ENCODE results near the gene TGOLN2.

Gene TGOLN2

DNA sequence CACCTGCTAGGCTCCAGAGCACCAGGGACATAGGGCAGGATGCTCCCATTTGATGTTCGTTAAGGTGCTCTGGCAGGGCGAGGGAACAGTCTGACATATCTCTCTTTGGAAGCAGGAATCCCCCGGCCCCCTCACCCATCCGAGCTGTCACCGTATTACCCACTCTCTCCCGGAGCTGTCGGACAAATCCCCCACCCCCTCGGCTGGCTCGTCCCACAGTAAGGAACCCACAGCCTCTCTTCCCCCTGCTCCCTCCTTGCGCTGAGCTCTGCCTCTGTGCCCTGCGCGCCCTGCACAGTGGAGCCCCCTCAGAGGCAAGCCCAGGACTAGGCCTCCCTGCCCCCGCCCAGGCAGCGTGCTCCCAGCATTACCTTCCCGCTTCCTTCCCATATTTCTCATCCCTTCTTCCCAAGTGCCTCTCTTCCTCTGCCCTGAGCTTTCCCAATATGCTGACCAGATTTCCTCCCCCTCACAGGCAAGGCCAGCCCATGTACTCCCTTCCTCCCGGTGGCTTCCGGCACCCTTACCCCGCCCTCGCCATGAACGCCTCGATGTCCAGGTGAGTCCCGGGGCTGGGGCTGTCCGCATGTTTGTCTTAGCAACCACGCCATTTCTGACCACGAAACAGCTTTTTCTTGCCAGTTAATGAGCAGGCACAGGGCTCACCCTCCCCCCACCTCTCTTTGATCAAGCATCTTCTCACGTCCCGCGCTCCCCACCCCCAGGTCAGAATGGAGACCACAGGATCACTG, 23.8 kb downstream of the TGOLN2 start:
- Mint-ChIP-seq H3K4me3 (no peak overlapping the region), H3K36me3 (no peaks in the 10 kb centered on the region), H3K4me1 (ENCODE audit: low read depth) (peaks cover 33% of the 10 kb centered on the region), H3K9me3 (ENCODE audit: low read depth) (no peaks in the 10 kb centered on the region), H3K27me3 (peaks cover 2% of the 10 kb centered on the region), H3K27ac (no peak overlapping the region)

DNA sequence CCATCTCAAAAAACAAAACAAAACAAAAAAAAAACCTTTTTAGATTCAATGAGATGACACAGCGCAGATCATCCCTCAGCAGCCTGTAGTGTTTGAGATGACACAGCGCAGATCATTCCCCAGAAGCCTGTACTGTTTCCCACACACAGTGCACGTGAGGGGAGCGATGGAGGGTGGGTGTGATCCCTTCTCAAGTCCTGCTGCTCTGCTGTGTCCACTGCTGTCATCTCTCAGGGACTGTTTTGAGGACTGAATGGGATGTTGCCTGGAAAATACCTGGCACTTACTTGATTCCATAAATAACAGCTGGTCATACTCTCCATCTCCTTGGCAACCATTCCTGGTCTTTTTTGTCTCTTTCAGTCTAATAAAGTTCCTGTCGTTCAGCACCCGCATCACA, 25.7 kb downstream of the TGOLN2 start:
- Mint-ChIP-seq H3K27ac (no peak overlapping the region), H3K9me3 (ENCODE audit: low read depth) (no peaks in the 10 kb centered on the region), H3K36me3 (no peaks in the 10 kb centered on the region), H3K4me1 (ENCODE audit: low read depth) (peaks cover 19% of the 10 kb centered on the region), H3K27me3 (peaks cover 2% of the 10 kb centered on the region), H3K4me3 (no peak overlapping the region)

DNA sequence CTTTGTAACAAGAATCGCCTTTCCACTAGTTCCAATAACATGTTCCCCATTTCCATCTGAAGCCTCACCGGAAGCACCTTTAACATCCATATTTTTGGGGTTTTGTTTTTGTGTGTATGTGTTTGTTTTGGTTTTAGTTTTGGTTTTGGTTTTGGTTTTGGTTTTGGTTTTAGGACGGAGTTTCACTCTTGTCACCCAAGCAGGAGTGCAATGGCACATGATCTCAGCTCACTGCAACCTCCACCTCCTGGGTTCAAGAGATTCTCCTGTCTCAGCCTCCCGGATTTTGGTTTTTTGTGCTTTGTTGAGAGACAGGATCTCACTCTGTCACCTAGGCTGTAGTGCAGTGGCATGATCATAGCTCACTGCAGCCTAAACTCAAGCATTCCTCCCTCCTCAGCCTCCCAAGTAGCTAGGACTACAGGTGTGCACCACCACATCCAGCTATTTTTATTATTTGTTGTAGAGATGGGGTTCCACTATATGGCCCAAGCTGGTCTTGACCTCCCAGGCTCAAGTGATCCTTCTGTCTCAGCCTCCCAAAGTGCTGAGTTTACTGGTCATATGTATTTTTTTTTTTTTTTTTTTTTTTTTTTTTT, 36.3 kb downstream of the TGOLN2 start:
- no peaks in the 10 kb centered on the region for H3K9me3 Mint-ChIP-seq (ENCODE audit: low read depth)
- H3K4me1 Mint-ChIP-seq (ENCODE audit: low read depth), result peaks cover 16% of the 10 kb centered on the region
- no peaks in the 10 kb centered on the region for H3K36me3 Mint-ChIP-seq
- H3K27ac Mint-ChIP-seq, result peak overlapping the region; percentile 74
- H3K4me3 Mint-ChIP-seq, result peak overlapping the region; percentile 6
- H3K27me3 Mint-ChIP-seq, result no peaks in the 10 kb centered on the region

DNA sequence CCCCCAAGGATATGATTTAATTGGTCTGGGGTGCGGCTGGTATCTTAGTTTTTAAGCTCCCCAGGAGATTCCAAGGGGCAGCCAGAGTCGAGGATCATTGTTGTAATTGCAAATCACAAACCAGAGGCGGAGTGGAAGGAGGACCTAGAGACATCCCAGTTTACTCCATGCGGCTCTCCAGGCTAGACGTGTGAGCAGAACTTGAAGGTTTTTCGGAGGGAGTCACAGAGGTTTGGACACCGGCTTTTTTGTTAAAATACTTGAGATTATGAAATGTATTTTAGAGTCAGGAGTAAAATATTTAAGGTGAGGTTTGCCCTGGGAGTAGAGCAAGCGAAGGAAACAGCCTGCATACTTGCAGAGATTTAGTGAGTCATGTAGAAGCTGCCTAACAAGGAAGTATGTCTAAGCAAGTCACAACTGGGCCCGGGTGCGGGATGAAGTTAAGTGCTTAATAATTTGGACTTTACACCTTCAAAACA, 39.5 kb downstream of the TGOLN2 start:
- H3K36me3 Mint-ChIP-seq, result no peaks in the 10 kb centered on the region
- no peak overlapping the region for H3K4me3 Mint-ChIP-seq
- H3K27me3 Mint-ChIP-seq, result no peaks in the 10 kb centered on the region
- no peak overlapping the region for H3K27ac Mint-ChIP-seq
- H3K4me1 Mint-ChIP-seq (ENCODE audit: low read depth), result peaks cover 19% of the 10 kb centered on the region
- H3K9me3 Mint-ChIP-seq (ENCODE audit: low read depth), result no peaks in the 10 kb centered on the region

DNA sequence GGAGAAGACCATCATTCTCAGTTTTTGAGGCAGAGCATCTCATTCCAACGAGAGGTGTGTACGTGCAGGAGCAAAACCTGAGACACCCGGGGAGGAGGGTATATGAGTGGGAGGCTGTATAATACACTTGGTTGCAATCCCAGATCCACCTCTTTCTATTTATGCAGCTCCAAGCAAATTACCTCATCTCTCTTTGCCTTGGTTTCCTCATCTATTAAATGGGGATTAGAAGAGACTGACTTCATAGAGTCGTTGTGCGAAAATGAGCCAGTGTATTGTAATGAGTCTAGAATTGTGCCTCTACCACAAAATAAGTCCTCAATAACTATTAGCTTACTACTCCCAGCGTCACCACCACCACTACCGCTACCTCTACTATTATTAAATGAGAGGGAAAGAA, 40.1 kb downstream of the TGOLN2 start:
- no peak overlapping the region for H3K4me3 Mint-ChIP-seq

DNA sequence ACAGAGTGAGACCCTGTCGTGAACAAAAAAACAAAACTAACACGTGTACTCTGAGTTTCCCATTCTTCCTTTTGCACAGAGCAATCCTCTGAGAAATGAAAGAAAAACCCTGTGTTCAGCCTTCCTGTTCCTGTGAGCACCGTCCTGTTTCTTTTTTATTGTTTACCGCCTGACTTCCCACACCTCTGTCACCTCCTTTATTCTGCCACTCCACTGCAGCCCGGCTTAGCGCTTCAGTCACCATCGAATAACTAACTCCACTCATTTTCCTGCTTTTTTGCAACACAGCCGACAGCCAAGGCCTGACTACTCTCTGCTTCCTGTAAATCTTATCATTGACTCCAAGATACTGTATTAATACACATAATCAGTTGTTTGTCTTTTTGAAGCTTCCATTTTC, 40.9 kb downstream of the TGOLN2 start:
- Mint-ChIP-seq H3K36me3 (no peaks in the 10 kb centered on the region), H3K4me3 (no peak overlapping the region), H3K4me1 (ENCODE audit: low read depth) (peaks cover 19% of the 10 kb centered on the region), H3K27me3 (no peaks in the 10 kb centered on the region), H3K9me3 (ENCODE audit: low read depth) (no peaks in the 10 kb centered on the region), H3K27ac (no peak overlapping the region)

More for the DNA sequence above, 40.1 kb downstream of the TGOLN2 start:
- H3K27ac Mint-ChIP-seq, result no peak overlapping the region
- H3K36me3 Mint-ChIP-seq, result no peaks in the 10 kb centered on the region
- H3K9me3 Mint-ChIP-seq (ENCODE audit: low read depth), result no peaks in the 10 kb centered on the region
- H3K27me3 Mint-ChIP-seq, result no peaks in the 10 kb centered on the region
- H3K4me1 Mint-ChIP-seq (ENCODE audit: low read depth), result peaks cover 19% of the 10 kb centered on the region

DNA sequence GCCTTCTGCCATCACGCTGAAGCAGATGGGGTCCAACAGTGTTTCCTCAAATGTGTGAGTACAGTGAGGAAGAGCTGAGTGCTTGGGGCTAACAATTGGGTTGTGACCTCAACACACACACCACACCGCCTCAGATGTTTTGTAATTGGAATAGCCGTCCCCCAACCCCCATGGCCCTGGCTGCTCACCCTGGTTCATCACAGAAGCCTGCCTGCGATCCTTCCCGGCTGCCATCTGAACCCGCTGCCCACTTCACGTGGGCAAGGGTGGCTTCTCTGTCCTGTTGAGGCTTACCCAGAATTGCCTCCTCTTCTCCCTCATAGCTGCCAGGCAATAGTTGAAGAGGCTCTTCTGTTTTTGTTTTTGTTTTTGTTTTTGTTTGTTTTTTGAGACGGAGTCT, 44.1 kb downstream of the TGOLN2 start:
- Mint-ChIP-seq H3K9me3 (ENCODE audit: low read depth) (no peaks in the 10 kb centered on the region), H3K4me1 (ENCODE audit: low read depth) (peaks cover 4% of the 10 kb centered on the region), H3K4me3 (no peak overlapping the region), H3K27me3 (no peaks in the 10 kb centered on the region), H3K36me3 (no peaks in the 10 kb centered on the region), H3K27ac (no peak overlapping the region)

DNA sequence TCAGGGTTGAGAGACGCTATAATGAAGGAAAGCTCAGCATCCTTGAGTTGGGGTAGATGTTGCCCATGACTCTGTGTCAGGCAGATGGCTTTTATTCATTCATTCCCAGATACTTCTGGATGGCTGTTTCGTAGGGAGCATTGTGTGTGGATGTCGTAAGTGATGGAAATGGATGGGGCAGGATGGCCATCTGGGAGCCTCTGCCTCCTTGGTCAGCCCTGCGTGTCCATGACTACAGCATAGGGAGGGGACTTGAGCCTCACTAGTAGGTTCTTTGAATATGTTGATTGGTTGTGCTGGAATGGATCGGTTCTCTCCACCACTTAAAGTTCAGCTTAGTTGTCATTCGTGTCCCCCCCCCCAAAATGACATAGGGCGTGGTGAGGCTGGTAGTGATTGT, 44.9 kb downstream of the TGOLN2 start:
- Mint-ChIP-seq H3K9me3 (ENCODE audit: low read depth) (no peaks in the 10 kb centered on the region), H3K27me3 (no peaks in the 10 kb centered on the region), H3K27ac (no peak overlapping the region), H3K4me1 (ENCODE audit: low read depth) (peaks cover 4% of the 10 kb centered on the region), H3K36me3 (no peaks in the 10 kb centered on the region), H3K4me3 (no peak overlapping the region)

DNA sequence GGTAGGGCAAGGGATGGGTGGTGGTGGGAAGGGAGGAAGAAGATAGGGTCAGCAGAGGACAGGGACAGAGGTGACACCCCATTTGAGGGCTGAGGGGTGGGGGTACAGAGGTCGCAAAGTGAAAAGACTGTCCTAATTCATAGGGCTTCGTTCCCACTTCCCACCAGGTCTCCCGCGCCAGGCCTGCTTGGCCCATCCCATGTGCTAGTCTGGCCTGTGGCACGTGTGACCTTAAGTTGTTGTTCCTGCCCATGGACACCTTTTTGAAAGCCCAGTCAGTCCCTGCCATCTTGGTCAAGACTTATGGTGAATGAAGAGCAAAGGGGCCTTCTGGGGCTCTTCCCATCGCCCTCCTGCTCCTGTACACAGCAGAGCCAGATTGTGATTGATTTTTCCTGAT, 46.2 kb downstream of the TGOLN2 start:
- no peak overlapping the region for H3K27ac Mint-ChIP-seq
- no peaks in the 10 kb centered on the region for H3K36me3 Mint-ChIP-seq
- H3K4me1 Mint-ChIP-seq (ENCODE audit: low read depth), result peaks cover 2% of the 10 kb centered on the region
- no peak overlapping the region for H3K4me3 Mint-ChIP-seq
- H3K27me3 Mint-ChIP-seq, result no peaks in the 10 kb centered on the region
- H3K9me3 Mint-ChIP-seq (ENCODE audit: low read depth), result no peaks in the 10 kb centered on the region

DNA sequence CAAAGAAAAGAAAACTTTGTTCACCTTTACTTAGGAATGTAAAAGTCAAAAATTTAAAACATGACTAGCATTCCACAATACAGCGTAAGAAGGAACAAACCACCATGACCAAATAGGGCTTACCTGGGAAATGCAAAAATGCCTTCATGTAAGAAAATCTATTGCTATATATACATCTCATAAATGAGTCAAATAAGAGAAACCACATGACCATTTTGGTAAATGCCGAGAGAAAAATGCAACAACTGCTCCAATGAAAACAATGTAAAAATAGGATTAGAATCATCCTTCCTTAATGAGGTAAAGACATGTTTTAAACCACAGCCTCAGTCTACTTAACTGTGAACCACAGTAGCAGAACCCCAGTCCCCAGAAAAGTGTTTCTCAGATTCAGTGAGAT, 49.4 kb downstream of the TGOLN2 start:
- Mint-ChIP-seq H3K27me3 (no peaks in the 10 kb centered on the region), H3K27ac (no peak overlapping the region), H3K36me3 (no peaks in the 10 kb centered on the region), H3K4me3 (no peak overlapping the region), H3K9me3 (ENCODE audit: low read depth) (no peaks in the 10 kb centered on the region), H3K4me1 (ENCODE audit: low read depth) (no peaks in the 10 kb centered on the region)

DNA sequence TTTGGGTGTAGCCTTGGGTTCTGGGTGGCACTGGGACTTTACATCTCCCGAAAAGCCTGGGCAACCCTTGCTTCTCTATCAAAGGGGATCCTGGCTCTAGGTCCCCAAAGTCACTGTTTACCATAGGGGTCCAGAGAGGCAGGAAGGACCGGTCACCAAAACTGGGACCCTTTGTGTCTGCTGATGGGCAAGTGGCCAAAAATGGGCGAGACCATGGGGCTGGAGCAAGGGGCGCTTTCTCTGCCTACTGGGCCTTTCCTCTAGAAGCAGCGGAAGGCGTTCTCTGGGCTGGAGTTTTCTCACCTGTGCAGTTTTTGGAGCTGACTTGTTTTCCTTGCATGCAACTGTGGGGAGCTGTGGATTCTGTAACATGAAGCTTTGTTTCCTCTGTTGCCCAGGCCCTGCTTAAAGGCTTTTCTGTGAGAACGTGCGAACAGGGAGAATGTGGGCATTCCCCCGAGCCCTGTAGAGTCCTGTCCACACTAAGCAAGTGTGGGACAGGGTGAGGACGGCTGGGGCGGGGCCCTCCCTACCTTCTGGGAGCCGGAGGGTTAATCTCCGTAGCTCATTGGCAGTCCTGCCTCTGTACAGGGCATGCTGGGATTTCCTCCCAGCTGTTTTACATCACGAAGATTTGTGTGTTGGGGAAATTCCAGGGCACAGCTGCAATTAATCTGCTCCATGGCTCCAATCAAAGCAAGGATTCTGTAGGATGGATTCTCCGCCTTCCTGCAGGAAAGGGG, 50.2 kb downstream of the TGOLN2 start:
- Mint-ChIP-seq H3K27me3 (no peaks in the 10 kb centered on the region), H3K4me3 (no peak overlapping the region)

DNA sequence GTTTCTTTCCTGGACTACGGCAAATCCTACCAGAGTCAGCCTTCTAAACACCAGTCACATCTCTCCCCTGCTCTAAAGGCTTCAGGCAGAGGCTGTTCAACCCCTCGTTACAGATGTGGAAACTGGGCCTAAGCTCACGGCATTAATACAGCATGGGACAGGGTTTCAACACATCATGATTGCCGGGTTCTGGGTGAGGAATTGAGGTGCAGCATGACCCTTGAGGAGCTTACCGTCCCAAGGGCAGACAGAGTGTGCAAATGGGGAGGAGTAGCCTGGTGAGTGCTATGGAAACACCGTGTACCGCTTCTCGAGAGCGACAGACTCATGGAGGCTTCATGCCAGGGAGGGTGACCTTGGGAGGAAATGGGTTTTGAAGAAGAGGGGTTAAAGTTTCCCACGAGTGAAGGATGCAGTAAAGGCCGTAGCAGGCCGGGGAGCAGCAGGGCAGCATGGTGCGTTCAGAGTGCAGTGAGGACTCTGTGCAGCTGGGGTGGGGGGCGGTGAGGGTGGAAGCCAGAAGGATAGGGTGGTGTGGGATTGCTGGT, 51.1 kb downstream of the TGOLN2 start:
- Mint-ChIP-seq H3K9me3 (ENCODE audit: low read depth) (no peaks in the 10 kb centered on the region), H3K36me3 (no peaks in the 10 kb centered on the region), H3K27me3 (no peaks in the 10 kb centered on the region), H3K4me3 (no peak overlapping the region), H3K4me1 (ENCODE audit: low read depth) (no peaks in the 10 kb centered on the region), H3K27ac (no peak overlapping the region)

More for the DNA sequence above, 50.2 kb downstream of the TGOLN2 start:
- H3K27ac Mint-ChIP-seq, result no peak overlapping the region
- no peaks in the 10 kb centered on the region for H3K36me3 Mint-ChIP-seq
- H3K9me3 Mint-ChIP-seq (ENCODE audit: low read depth), result no peaks in the 10 kb centered on the region
- no peaks in the 10 kb centered on the region for H3K4me1 Mint-ChIP-seq (ENCODE audit: low read depth)

DNA sequence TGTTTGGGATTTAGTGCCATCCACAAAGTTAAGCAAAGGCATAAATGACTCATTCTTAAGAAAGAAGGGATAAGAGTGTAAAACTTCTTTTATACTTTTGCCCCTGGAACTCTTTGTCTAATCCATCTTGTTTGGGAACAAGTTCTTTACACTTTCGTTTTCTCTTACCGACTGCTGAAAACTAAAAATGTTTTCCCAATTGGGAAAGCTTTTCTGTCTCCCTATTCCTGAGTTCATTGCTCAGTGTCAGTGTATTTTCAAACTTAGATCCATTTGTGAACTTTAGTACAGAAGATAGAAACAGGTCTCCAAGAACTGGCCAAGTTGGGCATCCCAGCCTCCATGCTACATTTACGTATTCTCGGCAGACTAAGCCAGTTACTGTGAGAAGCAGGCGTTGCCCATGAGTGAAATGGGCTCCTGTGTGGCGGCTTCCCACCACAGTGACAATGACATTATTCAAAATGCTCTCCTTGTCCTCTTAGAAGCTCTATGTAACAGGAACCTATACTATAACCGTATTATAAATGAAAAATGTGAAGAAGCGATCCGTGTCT, 51.7 kb downstream of the TGOLN2 start:
- Mint-ChIP-seq H3K9me3 (ENCODE audit: low read depth) (no peaks in the 10 kb centered on the region), H3K4me1 (ENCODE audit: low read depth) (no peaks in the 10 kb centered on the region), H3K27ac (peak overlapping the region; percentile 54), H3K27me3 (no peaks in the 10 kb centered on the region), H3K4me3 (no peak overlapping the region), H3K36me3 (no peaks in the 10 kb centered on the region)

DNA sequence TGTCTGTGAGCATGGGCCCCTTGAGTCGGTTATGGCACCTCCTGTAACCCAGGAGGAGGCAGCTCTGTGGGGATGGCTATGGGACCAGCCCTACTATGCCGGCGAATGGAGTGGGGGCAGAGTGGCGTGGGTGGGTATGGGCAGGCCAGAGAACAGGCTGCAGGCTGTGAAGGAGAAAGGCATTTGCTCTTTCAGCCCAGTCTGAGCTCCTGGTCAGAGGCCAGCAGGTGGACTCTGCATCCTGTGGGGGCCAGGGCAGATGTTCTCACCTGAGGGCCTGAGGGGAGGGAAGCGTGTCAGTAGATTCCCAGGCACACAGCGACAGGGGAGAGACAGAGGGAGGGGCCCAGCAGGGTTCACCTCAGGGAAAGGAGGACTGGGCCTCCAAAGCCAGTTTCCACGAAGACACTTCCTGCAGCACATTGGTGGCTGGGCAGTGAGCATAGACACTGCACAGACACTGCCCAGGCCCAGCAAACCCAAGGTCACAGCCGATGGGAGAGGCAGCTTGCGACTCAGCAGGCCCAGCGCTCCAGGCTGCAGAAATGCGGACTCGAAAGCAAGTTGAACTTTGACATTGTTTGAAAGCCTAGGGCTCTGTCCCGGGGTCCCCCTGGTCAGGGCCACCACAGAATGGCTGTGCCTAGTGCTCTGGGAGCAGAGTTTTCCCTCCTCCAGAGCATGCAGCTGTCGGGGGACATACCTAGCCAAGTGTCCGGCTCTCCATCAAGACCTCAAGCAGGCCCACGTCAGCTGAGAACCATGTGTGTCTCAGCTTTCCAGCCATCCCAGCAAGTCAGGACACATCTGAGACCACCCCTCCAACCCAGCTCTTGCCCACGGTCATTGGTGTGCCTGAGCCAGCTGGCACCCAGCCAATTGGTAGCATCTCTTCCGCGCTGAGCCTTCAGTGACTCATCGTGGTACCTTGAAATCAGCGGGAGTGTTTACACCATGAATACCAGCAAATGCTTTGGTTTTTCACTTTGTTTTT, 53.8 kb downstream of the TGOLN2 start:
- Mint-ChIP-seq H3K9me3 (ENCODE audit: low read depth) (no peaks in the 10 kb centered on the region), H3K4me3 (no peak overlapping the region), H3K4me1 (ENCODE audit: low read depth) (no peaks in the 10 kb centered on the region), H3K36me3 (no peaks in the 10 kb centered on the region), H3K27ac (no peak overlapping the region), H3K27me3 (peaks cover 1% of the 10 kb centered on the region)
